A673 (cell line): ENCODE data around the gene CALML4.

Source experiments
- CTCF ChIP-seq: fragments of 300-800, 200-600 bp; sonication (generic); conservative IDR thresholded peaks from 2 replicates; pipeline ENCODE4 v1.5.1; 2017; ENCODE audit warnings: low read depth, mild to moderate bottlenecking, antibody characterized with exemption, low read length, moderate library complexity, mixed read lengths
- EZH2 ChIP-seq: fragments of 200-600 bp; sonication (generic); IDR thresholded peaks from 2 replicates; pipeline ENCODE4 v1.6.1; 2017; ENCODE audit warnings: borderline replicate concordance, low read depth, mild to moderate bottlenecking, mixed read lengths, antibody characterized with exemption, low read length; ENCODE audit not compliant: poor library complexity, severe bottlenecking

- TF ChIP-seq CTCF (no peak), EZH2 (no peak)
These were observed 29.9 kb upstream of the CALML4 start for GRCh38 chr15:68235022-68235421.
